NCI-H1417 (cell line): ENCODE data around the gene TP53RK.

Source experiments
- DNase-seq, 3 experiments: peaks; one replicate each; lab custom pipeline; 2025; lab: John Stamatoyannopoulos, UW

TP53RK gene

DNA sequence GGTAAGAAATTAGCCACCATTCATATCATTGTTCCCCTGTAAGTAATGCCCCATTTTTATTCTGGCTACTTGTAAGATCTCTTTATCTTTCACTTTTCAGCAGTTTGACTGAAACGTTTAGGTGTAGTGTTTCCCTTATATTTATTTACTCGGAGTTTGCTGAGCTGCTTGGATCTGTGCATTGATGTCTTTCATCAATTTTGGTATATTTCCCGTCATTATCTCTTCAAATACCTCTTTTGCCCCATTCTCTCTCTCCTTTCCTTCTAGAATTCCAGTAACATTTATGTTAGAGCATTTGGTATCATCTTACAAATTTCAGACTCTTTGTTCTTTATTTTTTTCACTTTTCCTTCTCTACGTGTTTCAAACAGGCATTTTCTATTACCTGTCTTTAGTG is 28.8 kb downstream of the TP53RK start:
- no peak for DNase-seq

DNA sequence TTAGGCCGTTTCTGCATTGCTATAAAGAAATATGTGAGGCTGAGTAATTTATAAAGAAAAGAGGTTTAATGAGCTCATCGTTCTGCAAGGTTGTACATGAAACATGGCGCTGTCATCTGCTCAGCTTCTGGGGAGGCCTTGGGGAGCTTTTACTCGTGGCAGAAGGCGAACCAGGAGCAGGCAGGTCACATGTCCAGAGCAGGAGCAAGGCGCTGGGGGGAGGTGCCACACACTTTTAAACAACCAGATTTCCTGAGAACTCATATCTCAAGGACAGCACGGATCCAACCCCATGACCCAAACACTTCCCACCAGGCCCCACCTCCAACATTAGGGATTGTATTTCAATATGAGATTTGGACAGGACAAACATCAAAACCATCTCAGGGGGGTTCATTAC is 31.6 kb downstream of the TP53RK start:
- DNase-seq: no peak

DNA sequence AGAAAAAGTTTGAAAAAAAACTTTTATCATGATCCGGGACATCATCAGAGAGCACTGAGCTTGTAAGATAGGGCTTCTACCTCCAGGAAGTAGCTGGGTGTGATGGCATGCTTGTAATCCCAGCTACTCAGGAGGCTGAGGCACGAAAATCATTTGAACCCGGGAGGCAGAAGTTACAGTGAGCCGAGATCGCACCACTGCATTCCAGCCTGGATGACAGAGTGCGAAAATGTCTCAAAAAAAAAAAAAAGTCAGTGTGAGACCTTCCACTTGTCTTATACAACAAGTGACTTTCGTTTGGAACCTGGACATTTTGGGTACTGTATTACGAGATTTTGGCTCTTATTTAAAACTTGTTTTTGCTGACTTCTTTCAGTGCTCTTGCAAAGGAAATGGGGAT is 32.1 kb downstream of the TP53RK start:
- no peak for DNase-seq

DNA sequence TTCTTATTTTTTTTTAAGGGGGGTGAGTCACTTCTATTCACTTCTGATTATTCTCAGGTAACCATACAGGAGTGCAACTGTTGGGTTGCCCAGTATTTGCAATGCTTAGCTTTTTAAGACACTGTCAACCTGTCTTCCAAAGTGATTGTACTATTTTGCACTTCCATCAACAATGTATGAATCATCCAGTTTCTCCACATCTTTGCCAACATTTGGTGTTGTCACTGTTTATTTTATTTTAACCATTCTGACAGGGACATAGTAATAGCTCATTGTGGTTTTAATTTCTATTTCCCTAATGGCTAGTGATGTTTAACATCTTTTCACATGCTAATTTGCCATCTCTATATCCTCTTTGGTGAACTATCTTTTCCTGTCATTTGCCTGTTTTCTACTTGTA is 36.5 kb downstream of the TP53RK start:
- no peak for DNase-seq

DNA sequence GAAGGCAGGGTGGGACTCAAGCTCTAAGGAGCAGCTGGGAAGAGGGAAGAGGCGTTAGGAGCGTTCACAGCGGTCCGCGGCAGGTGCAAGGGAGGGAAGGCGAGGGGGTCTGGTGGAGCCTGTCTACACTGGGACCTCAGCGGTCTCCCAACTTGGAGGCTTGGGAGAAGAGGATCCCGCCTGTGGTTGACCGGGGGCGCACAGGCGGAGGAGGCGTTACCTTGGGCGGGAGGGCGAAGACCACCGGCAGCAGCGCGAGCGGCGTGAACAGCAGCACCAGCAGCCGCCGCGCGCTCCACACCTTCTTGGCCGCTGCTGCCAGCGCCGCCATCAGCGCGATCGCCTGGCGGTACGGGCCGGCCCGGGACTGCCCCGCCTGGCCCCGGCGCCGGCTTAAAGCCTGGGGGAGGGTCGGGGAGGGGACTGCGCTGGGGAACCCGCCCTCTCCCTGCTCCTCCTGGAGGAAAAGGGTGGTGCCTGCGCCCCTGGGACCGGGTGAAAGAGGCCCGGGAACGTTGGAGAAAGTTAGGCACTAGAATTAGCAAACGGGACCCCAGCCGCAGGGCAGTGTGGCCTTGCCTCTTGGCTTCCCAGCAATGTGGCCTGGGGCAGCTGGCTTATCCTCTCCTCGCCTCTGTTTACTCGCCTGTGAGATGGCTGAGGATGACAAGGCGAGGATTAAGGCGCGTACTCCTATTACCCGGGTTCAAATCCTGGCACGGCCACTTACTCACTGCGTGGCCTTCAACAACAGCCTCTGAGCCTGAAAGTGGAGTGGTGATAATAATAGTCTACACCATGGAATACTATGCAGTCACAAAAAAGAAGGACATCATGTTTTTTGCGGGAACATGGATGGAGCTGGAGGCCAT is 37.9 kb downstream of the TP53RK start, which contains the start of gene SLC13A3:
Gene SLC13A3 (minus strand): TSS at position 369 of the 872 bp plus-strand sequence. CDS start 38 bp downstream, at position 331.
- DNase-seq: peak in 1 of 3 experiments; percentile 29

DNA sequence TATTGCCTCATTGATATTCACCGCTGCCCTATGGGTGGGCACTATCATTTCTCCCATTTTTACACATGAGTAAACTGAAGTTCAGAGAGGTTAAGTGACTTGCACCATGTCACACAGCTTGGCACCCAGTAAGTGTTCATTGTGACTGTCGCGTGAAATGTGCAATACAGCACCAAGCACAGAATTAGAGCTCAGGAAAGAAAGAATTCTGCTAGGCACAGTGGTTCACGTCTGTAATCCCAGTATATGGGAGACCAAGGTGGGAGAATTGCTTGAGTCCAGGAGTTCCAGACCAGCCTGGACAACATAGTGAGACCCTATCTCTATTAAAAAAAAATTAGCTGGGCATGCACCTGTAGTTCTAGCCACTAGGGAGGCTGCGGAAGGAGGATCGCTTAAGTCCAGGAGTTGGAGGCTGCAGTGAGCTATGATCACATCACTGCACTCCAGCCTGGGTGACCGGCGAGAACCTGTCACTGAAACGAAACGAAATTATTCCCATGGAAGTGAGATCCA is 38.6 kb downstream of the TP53RK start:
- no peak for DNase-seq

DNA sequence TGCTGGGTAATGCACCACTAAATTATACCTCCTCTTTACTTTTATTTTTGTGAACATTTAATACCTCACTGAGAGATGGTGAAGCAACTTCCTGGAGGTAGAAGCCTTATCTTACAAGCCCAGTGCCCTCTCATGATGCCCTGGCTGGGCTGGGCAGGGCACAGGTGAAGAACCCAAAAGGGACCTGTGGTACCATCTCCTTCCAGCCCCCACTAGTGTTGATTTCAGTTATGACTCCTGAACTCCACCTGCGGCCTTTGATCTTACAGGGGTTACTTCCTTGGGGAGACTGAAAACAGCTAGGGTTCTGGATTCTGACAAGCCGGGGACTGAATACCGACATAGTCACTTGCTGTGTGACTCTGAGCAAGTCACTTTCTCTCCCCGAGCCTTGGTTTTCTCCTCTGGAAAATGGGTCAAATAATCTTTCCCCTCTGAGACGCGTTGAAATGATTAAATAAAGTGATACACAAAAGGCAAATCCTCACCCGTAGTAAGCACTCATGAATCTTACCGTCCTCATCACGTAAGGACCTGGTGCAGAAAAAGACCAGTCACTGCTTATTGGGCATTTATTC is 39.2 kb downstream of the TP53RK start:
- DNase-seq: no peak

DNA sequence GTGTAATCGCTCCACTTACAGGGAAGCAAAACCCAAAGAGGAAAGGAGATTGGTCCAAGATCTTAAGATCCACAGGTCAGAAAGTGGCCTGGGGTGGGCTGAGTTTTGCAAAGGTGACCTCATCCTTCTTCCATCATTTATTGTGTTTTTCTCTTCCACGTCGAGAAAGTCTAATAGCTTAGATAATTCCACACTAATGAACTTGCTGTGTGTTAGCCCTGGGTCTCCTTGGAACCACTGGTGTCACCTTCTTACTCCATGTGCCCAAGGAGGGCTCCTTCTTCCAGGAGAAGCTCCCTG is 39.6 kb downstream of the TP53RK start:
- no peak for DNase-seq

DNA sequence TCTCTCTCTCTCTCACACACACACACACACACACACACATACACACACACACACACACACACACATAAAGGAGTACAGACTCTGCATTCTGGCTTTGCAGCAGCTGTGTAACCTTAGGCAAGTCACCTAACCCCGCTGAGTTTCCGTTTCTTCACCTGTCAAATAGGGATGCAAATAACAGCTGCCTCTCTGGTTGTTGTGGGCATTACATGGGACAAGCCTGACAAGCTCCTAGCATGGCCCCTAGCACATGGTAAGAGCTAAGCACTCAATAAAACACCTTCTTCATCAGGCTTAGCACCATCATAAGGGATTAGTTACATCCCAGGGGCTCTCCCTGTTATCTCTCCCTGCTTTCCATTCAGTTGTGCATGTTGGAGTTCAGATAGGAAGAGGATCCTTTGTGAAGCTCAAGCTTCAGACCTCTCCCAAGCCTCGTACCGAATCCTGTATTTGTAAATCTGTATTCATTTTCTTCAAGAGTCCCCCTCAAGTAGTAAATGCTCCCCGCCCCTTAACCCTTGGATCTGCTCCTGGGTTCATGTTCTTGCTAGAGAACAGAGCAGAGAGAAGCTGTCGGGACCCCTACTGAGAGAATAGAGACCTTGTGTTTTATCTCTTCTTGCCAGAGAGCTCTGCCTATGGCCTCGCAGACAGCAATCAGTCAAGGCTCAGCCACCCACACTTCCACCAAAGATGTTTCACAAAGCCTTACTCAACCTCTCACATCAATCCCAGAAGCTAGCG is 40.2 kb downstream of the TP53RK start:
- DNase-seq: no peak

DNA sequence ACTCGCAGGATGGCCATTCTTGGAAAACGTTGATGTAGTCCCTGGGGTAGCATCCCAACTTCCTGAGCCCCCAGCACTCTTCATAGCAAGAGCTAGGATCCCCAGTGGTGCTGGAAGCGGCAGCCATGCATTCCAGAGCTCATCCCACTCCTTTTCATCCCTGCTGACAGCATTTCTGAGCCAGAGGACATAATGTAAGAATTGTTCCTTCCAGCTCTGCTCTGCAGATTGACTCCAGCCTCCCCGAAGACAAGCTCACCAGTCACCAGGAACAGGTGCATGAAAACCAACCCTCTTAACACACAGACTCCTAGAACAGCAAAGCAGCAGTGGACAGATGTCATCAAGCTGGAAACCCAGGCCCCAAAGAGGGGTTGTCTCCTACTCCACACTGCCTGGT is 41.8 kb downstream of the TP53RK start:
- no peak for DNase-seq

DNA sequence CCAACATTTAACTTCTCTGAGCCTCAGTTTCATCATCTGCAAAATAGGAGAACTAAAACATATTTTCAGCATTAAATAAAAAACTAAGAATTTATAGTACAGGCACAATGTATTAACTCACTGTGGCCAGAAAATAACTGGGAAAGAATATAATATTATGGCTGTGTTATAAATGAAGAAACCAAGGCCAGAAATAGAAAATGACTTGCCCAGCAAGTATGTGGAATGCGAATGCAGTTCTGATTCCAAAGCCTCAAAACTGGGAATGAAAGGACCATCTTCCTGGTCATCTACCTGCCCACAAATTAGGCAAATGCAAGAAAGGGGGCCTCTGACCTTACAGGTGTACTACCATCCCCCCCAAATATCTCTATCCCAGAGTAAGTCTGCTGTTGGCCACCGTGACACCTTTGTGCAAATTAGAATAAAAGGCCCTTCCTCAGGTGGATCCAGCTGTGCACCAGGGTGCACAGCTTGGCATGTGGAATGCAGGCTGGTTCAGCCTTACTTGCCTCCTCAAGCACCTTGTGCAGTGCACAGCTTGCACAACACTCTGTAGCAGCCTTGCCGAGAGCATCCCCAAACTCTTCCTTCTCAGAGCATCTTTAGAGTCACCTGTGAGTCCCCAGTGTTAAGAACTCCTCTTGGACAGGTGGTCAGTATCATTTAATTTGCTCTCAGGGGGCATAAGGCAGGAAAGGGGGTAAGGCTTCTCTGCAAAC is 42.4 kb downstream of the TP53RK start:
- no peak for DNase-seq

DNA sequence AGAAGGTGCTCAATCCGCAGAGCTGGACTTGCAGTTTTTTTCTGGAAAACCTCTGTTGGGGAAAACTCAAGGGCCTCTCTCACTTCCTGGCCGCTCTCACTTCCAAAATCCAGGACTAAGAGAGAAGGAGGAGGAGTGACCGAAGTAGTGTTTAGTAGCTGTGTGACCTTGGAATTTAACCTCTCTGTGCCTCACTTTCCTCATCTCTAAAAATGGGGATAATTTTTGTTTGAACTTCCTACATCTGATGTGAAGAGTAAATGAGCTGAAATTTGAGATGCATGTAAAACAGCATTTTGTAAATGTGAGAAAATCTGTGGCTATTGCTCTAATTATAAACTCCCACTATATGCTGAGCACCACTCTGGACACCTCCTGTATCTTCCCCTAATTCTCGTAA is 43.1 kb downstream of the TP53RK start:
- no peak for DNase-seq

DNA sequence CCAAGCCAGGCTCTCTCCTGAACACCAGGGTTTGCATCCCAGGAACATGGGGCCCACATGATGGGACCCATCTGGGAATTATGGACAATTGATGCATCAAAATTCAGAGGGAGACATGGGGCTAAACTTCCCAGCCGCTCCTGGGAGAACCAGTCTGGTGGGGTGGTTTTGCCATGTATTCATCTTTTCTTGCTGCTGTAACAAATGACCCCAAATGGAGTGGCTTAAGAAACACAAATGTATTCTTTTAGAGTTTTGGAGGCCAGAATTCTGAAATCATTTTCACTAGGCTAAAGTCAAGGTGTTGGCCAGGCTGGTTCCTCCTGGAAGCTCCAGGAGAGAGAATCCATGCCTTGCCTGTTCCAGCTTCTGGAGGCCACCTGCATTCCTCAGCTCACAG is 44.5 kb downstream of the TP53RK start:
- no peak for DNase-seq

DNA sequence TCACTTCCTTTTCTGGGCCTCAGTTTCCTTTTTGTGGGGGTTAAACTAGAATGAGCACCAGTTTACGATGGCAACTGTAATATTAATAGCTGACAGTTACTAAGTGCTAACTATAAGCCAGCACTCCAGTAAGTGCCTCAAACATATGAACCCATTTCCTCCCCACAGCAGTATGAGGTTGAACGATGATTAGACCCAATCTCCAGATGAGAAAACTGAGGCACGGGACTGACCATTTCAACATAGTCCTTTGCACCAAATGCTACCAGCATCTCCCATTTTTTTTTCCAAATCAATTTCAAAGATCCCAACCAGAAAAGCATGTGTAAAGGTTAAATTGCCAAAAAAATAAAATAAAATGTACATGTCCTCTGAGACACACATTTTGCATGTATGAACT is 45.1 kb downstream of the TP53RK start:
- no peak for DNase-seq

DNA sequence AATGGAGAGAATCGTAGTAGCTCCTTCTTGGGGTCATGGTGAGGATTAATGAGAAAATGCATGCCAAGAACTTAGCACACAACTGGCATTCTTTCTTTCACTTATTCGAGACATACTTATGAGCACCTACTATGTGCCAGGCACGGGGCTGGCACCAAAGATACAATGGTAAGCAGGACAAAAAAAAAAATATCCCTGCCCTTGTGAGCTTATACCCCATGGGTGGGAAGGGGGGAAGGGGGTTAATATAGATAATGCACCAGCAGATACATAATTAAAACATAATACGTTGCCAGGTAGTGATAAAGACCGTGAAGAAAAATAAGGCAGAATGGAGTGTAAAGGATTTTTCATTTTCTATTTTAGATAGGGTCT is 46.3 kb downstream of the TP53RK start:
- no peak for DNase-seq

DNA sequence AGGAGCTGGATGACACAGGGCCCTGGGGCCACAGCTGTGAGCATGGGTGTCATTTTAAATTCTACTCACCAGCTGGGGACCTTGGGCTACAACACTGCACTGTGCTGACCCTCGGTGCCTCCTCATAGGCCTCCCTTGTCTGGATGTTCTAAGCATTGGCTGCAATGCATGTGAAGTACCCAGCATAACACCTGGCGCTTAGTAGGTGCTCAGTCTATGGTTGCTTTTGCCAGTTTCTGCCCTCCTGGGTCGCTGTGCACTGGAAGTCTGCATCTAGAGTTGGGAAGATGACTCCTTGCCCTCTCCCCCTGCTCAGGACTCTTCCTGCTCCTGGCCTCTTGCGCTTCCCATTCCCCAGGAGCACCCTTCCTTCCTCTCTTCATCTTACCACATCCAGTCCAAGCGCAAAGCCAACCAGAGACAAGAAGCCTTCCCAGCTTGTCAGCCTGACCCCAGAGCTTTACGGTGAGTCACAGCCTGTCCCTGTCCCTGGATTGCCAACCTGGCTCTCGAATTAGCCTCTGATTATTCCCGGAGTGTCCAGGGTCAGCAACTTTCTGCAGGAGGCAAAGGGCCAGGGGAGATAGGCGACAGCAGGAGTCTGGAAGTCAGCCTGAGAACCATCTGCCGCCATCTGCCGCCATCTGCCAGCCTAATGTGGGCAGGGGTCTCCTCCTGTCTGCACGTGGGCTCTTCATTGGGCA is 46.8 kb downstream of the TP53RK start:
- no peak for DNase-seq

DNA sequence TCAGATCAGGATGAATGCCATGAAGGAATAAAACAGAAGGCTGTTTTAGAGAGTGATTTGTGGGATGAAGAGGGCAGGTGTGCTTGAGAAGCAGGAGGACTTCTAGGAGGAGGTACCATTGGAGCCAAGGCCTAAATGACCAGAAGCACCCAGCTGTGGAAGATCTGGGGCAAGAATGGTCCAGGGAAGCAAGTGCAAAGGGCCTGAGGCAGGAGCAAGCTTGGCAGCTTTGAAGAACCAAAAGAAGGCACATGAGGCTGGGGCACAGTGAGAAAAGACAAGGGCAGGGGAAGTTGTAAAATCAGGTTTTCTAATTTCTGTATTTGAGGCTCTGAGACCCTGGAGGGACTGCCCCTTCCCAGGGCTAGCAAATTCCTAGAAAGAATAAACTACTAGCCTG is 47.8 kb downstream of the TP53RK start:
- DNase-seq: no peak

DNA sequence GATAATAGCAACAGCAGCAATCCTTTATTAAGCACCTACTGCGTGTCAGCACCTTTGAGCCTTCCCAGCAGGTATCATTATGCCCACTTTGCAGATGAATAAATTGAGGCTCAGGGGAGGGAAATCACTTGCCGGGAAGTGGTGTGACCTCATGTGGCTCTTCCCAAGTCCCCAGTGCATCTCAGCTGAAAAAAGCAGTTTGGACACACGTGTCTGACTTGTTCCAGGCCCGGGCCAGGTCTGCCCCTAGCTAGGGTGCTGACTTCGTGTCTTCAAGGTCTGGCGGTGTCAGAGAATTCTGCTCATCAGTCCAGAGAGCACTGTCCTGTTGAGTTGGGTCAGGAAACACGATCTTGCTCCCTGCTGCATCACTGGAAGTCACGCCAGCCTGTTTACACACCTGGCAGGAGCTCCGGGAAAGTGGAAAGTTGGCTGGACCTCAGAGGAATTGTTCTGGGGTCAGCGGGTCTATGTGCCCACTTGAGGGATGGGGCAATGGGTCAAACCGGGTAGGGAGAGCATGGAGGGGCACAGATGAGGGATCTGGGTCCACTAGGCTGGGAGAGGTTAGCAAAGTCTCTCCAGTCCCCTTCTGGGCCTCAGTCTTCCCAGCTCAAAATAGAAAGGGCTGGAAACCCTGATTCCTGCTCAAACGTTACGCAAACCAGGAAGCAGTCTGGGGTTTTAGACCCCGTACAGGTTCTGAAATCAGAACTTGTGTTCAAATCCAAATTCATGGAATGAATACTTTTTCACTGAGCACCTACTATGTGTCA is 48.5 kb downstream of the TP53RK start:
- no peak for DNase-seq

DNA sequence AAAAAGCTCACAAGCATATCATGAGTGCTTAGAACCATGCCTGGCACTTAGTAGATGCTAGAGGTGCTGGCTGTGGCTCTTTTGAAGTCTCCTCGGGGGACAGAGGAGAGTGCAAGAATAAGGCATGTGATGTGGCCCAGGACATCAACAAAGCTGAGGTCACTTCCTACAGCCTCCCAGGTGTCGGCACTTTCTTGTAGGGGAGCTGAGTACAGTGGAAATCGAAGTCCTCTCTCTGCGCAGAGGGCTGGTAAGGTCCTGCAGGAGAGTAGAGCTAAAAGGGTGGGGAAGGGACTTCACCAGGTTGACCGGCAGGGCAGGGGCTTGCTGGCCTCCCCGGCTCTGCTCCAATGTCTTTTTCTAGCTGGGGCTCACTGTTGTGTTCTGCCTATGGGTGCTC is 49.2 kb downstream of the TP53RK start:
- no peak for DNase-seq

DNA sequence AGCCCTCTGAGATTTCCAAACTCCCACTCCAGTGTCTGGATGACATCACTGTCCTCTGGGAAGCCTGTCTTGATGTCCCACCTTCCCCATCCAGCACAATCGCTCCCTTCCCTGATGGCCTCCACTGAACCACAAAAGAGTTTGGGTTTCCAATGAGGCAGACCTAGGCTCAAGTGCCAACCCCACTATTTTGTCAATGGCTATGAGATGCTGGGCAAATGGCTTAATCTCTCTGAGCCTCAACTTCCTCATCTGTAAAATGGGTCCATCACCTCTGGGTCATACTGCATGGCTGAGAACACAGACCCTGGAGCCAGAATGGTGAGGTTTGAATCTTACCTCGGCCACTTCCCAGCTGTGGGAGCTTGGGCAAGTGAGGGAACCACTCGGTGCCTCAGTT is 49.7 kb downstream of the TP53RK start:
- DNase-seq: no peak

DNA sequence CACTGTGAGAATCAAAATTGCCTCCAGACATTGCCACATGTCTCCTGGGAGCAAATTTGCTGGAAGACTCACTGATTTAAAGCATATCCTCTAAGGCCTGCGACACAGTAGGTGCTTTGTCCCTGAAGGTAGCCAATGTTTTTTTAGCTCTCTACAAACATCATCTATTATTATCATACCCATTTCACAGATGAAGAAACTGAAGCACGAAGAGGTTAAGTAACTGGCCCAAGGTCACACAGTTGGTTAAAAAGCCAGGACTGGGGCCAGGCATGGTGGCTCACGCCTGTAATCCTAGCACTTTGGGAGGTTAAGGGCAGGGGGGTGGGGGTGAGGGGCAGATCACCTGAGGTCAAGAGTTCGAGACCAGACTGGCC is 50.4 kb downstream of the TP53RK start:
- no peak for DNase-seq
